HepG2 (cell line): ENCODE data around the gene PFN1. TPM values are rescaled to one million over a fixed set of nuclear protein-coding genes. Genes with fewer than 3 reads are reported as not detected.

ENCODE experiments used
- BCL6 ChIP-seq: IDR thresholded peaks from 2 replicates; pipeline ENCODE4 v1.6.1; 2016; ENCODE audit warnings: missing genetic modification reagents, missing compliant biosample characterization
- BRCA1 ChIP-seq: sonication (generic); formaldehyde crosslinking; IDR thresholded peaks from 2 replicates; pipeline ENCODE4 v1.4.0; 2020; ENCODE audit warnings: missing genetic modification reagents
- CCAR2 ChIP-seq: fragments of 200-400 bp; formaldehyde crosslinking; optimal IDR thresholded peaks from 2 replicates; pipeline ENCODE3; 2018; ENCODE audit warnings: low read depth, mild to moderate bottlenecking, low read length, moderate library complexity
- DBP ChIP-seq: sonication (generic); formaldehyde crosslinking; IDR thresholded peaks from 2 replicates; pipeline ENCODE4 v1.4.0; 2020; ENCODE audit warnings: missing genetic modification reagents; ENCODE audit errors: not compliant biosample characterization
- DPF2 ChIP-seq: sonication (generic); formaldehyde crosslinking; IDR thresholded peaks from 2 replicates; pipeline ENCODE4 v1.4.0; 2020; ENCODE audit warnings: mild to moderate bottlenecking, low read depth, missing genetic modification reagents, borderline replicate concordance
- DR1 ChIP-seq: sonication (generic); formaldehyde crosslinking; IDR thresholded peaks from 2 replicates; pipeline ENCODE4 v1.8.0; 2021; ENCODE audit warnings: mild to moderate bottlenecking, missing genetic modification reagents, inconsistent platforms
- ETV5 ChIP-seq: IDR thresholded peaks from 2 replicates; pipeline ENCODE4 v1.6.1; 2018; ENCODE audit warnings: missing biosample characterization, missing genetic modification reagents, inconsistent platforms, borderline replicate concordance
- GATA4 ChIP-seq: sonication (generic); IDR thresholded peaks from 2 replicates; pipeline ENCODE4 v1.6.1; 2016; ENCODE audit warnings: antibody characterized with exemption, low read depth, borderline replicate concordance
- KLF11 ChIP-seq: IDR thresholded peaks from 2 replicates; pipeline ENCODE4 v1.6.1; 2016; ENCODE audit warnings: missing compliant biosample characterization
- LRRFIP1 ChIP-seq: sonication (generic); formaldehyde crosslinking; conservative IDR thresholded peaks from 2 replicates; pipeline ENCODE4 v1.4.0; 2020; ENCODE audit warnings: missing genetic modification reagents
- MBD4 ChIP-seq: IDR thresholded peaks from 2 replicates; pipeline ENCODE4 v1.6.1; 2012; ENCODE audit warnings: low read length, inconsistent platforms, borderline replicate concordance
- MED1 ChIP-seq: sonication (generic); formaldehyde crosslinking; IDR thresholded peaks from 2 replicates; pipeline ENCODE4 v1.4.0; 2020; ENCODE audit warnings: missing genetic modification reagents
- MXD3 ChIP-seq: IDR thresholded peaks from 2 replicates; pipeline ENCODE4 v1.6.1; 2016; ENCODE audit warnings: mild to moderate bottlenecking, missing biosample characterization, missing genetic modification reagents
- PAX8 ChIP-seq: sonication (generic); formaldehyde crosslinking; IDR thresholded peaks from 2 replicates; pipeline ENCODE4 v1.8.0; 2022; ENCODE audit warnings: mild to moderate bottlenecking, missing genetic modification reagents, borderline replicate concordance
- RFX1 ChIP-seq: fragments of 450-650 bp; IDR thresholded peaks from 2 replicates; pipeline ENCODE4 v1.6.1; 2017
- SSRP1 ChIP-seq: IDR thresholded peaks from 2 replicates; pipeline ENCODE4 v1.6.1; 2016; ENCODE audit warnings: control low read depth
- ZFP62 ChIP-seq: sonication (generic); formaldehyde crosslinking; IDR thresholded peaks from 2 replicates; pipeline ENCODE4 v1.4.0; 2020; ENCODE audit warnings: missing genetic modification reagents
- ZNF10 ChIP-seq: sonication (generic); formaldehyde crosslinking; IDR thresholded peaks from 2 replicates; pipeline ENCODE4 v1.4.0; 2020; ENCODE audit warnings: mild to moderate bottlenecking, low read depth, missing genetic modification reagents, borderline replicate concordance
- ZNF432 ChIP-seq: sonication (generic); formaldehyde crosslinking; IDR thresholded peaks from 2 replicates; pipeline ENCODE4 v1.5.0; 2020; ENCODE audit warnings: missing genetic modification reagents, mild to moderate bottlenecking, borderline replicate concordance
- ZNF530 ChIP-seq: sonication (generic); formaldehyde crosslinking; IDR thresholded peaks from 2 replicates; pipeline ENCODE4 v1.5.0; 2020; ENCODE audit warnings: low read depth, mild to moderate bottlenecking, missing genetic modification reagents
- ZNF580 ChIP-seq: IDR thresholded peaks from 2 replicates; pipeline ENCODE4 v1.6.1; 2016; ENCODE audit warnings: low read depth, borderline replicate concordance
- ZNF614 ChIP-seq: IDR thresholded peaks from 2 replicates; pipeline ENCODE4 v1.6.1; 2018; ENCODE audit warnings: missing biosample characterization, missing genetic modification reagents, inconsistent platforms, borderline replicate concordance
- ZNF800 ChIP-seq: sonication (generic); formaldehyde crosslinking; IDR thresholded peaks from 2 replicates; pipeline ENCODE4 v1.4.0; 2020; ENCODE audit warnings: missing genetic modification reagents
- polyA plus RNA-seq, 8 experiments: library from polyadenylated mRNA; depleted of rRNA in 3 of 8; stranded (reverse) in 7 of 8; unstranded in 1 of 8; fragments of >200 nt; fragmentation: Illumina TruSeq in 4 of 8; extraction: Trizol in 4 of 8; gene quantifications; 2 replicates each; pipeline versions ENCODE4 v1.2.1 to v1.2.3, GENCODE V29; 2011 to 2016; ENCODE audit warnings: low read depth in 4 of 8, missing spikeins in 1 of 8, mixed read lengths in 1 of 8; ENCODE audit not compliant: insufficient read depth in 1 of 8
- total RNA-seq, 5 experiments: library from RNA; depleted of rRNA; stranded (reverse); fragments of >200 nt; fragmentation: Illumina TruSeq; extraction: Trizol; gene quantifications; 2 replicates each; pipeline ENCODE4 v1.2.3, GENCODE V29; 2016; ENCODE audit warnings: low read depth in 1 of 5

Gene PFN1
- total and polyA plus RNA-seq, 2 of the 13 experiments (the other 11 are each of a cell fraction or from before 2014, with no cell fraction given) = 494 to 613 TPM

GRCh38 chr17:4986951-4987766 lies 38.8 kb upstream of the PFN1 start, which contains the start of gene CAMTA2 (continued):
- TF ChIP-seq DR1 (no peak), ZNF10 (CRISPR knock-in tag) (no peak), MED1 (no peak; the same call in 1 of the 2 replicates), DPF2 (CRISPR knock-in tag) (no peak), ZNF432 (no peak), BCL6 (no peak; the same call in 1 of the 2 replicates), MBD4 (no peak), ETV5 (peak; percentile 75), ZNF614 (CRISPR knock-in tag) (peak; percentile 71; the same call in 1 of the 2 replicates), ZNF800 (CRISPR knock-in tag) (no peak; the same call in 1 of the 2 replicates), KLF11 (CRISPR knock-in tag) (0 out of 2 replicates have a peak, but pooled peaks have one; percentile 27), CCAR2 (no peak), RFX1 (no peak), ZNF580 (CRISPR knock-in tag) (peak; percentile 91; the same call in 1 of the 2 replicates), GATA4 (no peak), ZFP62 (CRISPR knock-in tag) (no peak), LRRFIP1 (CRISPR knock-in tag) (no peak), BRCA1 (CRISPR knock-in tag) (no peak), SSRP1 (CRISPR knock-in tag) (0 out of 2 replicates have a peak, but pooled peaks have one; percentile 50), ZNF530 (CRISPR knock-in tag) (no peak), MXD3 (CRISPR knock-in tag) (peak; percentile 86), DBP (no peak), PAX8 (CRISPR knock-in tag) (no peak)
